G401.6 (cell line): ENCODE measurements around the gene DSTYK.
"Not testable (repeated sequence)": the region's sequence is repeated elsewhere in the genome, so short reads cannot be mapped to it uniquely, and the experiment has no call there.

ENCODE experiments used
- FAIRE-seq: peaks from 2 replicates; lab custom pipeline; 2012; peaks lifted over from hg19 to GRCh38; lab: Jason Lieb, UNC

Gene DSTYK

GRCh38 chr1:205214756-205215155 is 3.3 kb upstream of the DSTYK start:
- no peak for FAIRE-seq

DNA sequence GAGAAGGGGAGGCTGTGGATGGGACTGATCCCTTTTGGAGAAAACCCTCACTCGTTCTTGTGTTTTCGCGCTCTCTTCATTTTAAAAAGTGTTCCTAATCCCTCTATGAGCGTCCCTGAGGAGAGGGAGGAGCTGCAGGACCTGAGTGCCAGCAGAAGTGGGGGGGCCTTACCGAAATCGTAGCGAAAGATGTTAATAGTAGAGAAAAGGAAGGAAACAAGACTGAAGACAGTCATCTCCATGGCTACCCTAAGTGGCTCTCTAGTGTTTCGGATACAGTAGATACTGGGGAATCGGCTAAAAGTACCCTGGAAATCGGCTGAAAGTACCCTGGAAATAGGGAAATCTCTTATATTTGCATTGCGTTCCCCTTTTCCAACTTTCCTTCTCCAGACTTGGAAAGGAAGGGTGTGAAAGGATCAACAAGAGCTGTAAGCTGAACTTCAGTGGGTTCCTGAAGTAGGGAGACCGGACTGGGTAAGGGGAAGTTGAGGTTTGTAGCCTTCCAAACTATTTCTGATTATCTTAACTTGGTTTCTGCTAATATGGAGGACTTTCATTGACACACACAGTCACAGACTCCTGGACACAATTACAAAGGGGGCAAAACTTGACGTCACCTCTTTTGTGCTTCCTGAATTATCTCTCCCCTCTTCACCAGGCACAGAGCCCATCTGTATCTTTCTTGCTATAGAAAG is 486 bp upstream of the DSTYK start:
- no peak for FAIRE-seq

DNA sequence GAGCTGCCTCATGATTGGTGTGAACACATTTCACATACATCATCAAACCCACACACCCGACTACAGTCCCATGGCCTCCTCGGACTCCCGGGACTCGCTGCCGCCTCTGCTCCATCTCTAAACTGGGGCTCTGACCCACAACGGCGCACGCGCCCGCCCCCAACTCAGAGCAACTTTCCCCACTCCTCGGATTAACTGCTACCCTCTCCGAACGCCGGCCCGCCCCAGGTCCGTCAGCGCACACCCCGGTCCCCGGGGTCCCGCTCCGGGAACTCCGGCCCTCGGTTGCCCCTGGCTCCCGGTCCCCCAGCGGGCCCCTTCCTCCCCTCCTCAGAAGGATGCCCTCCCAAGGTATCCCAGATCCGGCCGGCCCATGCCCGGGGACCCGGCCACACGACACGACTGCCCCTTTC is 740 bp downstream of the DSTYK start:
- FAIRE-seq: no peak

DNA sequence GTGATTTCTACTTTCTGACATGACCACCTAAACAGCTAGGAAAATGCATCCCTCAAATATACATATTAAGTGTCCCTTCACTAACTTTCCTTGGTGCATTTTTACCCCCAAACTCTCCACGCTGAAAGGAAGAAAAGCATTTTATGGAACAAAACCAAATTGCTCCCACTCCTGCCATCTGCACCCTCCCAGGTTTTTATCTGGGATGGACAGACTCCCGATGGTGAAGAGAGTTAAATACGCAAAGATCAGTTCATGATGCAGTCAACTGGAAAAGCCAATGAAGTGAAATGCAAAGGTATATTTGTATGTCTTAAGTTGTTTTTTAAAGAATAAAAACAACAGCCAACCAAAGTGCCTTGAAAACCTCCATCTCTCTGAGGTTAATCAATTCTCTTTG is 2.7 kb downstream of the DSTYK start:
- no peak for FAIRE-seq

GRCh38 chr1:205205055-205205454 is 6.4 kb downstream of the DSTYK start:
- no peak for FAIRE-seq

- FAIRE-seq: no peak
Measured at GRCh38 chr1:205204552-205204951, 7.0 kb downstream of the DSTYK start.

- no peak for FAIRE-seq
Measured at GRCh38 chr1:205199931-205200299, 11.6 kb downstream of the DSTYK start.

DNA sequence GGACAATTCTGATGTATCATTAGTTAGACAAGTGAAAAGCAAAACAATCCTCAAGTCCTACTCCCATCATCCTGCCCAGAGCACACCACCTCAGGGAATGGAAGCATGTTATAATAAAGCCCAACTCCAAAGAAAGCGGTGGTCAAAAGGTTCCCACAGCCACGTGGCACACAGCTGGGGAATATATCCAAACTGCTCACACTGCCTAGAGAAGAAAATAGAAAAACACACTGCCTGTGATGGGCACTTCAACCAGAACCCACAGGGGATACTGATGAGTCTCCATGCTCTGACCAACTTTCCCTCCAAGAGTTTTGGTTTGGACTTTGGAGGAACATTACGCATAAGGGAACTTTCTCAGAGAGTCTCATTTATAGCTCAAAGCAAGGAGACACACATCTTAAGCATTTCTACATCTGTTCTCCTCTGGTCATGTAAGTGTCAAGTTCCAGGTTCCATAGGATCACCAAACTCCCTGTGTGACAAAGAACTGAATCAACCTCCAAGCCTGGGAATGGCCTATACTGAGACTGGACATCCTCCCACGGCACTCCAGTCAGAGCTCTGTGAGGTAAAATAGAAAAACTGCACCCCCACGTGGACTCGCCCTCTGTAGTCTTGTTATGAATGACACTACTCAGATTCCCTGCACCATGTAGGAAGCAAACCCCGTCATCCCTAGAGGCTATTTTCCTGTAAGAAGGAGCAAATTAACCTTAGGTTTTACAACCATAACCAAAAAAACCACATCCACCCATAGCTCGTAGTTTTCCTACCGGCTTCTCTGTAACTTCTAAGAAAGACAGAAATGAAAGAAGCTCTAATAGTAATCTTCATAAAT is 12.2 kb downstream of the DSTYK start:
- FAIRE-seq: no peak

GRCh38 chr1:205192287-205192686 is 19.2 kb downstream of the DSTYK start:
- no peak for FAIRE-seq

DNA sequence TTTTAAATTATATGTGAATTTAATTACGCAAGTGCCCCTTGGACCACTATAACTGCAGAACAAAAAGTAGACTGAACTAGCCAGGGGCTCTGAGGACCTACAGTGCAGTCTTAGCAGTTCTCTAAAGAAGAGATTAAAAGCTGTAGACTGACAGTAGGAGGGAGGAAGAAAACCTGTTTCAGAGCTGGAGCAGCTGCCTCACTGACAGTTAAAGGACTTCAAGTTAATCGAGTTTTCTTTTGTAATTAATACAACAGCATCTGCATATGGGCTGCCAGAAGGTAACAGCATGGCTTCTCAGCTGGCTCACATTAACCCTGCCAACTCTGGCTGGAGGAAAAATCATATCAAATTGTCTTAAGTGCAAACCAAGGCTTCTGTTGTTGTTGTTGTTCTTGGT is 19.9 kb downstream of the DSTYK start:
- FAIRE-seq: no peak

GRCh38 chr1:205190845-205191577 is 20.5 kb downstream of the DSTYK start:
- no peak for FAIRE-seq

DNA sequence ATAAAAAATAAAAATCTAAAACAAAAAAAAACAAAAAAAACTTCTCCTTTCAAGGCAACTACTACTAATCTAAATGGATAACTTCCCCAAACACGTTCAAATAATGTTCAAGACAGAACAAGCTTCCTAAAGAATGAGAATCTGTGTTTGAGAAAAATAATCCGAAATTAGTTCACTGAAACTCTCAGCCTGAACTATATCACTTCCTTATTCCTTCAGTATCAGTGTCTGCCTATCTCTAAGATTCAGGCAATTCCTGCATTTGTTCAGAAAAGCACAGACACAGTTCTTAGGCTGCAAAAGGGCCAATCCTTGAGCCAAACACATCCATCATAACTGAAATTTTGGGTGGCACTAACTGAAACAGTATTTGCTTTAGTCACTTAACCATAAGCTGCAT is 22.4 kb downstream of the DSTYK start:
- no peak for FAIRE-seq

DNA sequence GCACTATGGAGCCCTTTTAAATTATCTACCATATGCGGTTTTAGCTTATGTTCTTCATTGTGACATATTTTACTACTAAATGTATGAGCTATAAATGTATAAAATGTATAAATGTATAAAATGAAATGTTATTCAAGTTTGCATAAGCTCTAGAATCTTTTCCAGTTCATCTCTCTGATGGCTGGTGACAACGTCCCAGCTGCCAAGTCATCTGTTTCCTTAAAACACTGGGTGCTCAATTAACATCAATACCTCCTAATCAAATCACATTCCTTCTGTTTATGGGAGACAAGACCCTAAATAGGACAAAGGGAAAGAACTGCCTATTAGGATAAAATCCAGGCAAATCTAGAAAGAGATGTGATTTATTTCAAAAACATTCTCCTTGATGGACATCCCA is 22.9 kb downstream of the DSTYK start:
- no peak for FAIRE-seq

GRCh38 chr1:205188098-205188497 is 23.4 kb downstream of the DSTYK start:
- FAIRE-seq: no peak

DNA sequence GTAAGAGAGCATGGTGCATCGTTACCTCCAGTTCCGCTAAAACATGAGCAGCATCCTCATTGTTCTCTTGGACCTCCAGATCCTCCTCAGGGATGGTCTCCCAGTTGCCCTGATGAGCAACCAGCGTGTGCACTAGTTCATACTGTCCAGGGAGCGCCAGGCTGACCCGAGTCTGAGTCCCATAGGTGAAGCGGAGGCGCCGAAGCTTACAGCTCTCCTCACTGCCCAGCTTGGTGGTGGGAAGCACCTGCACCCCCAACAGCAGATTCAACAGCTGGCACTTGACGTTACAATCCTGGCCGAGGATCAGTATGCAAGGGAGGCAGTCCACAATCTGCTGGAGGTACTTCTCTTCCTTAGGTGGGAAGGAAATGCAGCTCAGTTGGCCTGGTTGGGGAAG is 24.1 kb downstream of the DSTYK start:
- FAIRE-seq: no peak

GRCh38 chr1:205186191-205186590 is 25.3 kb downstream of the DSTYK start:
- no peak for FAIRE-seq

DNA sequence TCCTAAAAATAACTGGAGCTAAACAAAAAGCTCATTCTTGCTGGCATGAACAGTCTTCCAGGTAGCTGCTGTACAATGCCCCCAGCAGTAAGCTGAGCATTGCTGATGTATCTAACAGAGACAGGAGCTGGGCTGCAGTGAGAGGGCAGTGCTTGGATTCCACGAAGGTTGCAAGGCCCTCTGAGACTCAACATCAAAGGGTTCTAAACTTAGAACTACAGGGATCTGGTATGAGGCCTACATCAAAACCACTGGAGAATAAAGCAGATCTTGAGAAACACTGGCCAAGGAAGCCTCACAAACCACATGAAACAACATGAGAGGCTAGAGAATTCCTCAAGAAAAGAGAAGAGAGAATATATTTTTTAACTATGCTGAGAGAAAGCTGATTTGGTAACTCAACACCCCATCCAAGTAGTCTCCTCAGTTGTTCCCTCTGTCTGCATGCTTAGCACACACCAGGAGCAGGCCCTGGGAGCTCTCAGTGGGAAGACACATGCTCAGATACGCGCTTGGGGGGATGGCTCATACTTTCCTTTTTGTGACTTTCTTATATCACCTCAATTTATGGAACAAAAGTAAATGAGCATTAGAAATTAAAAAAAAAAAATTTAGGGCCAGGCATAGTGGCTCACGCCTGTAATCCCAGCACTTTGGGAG is 27.7 kb downstream of the DSTYK start:
- FAIRE-seq: no peak

- FAIRE-seq: no peak
Measured at GRCh38 chr1:205182930-205183329, 28.6 kb downstream of the DSTYK start.

DNA sequence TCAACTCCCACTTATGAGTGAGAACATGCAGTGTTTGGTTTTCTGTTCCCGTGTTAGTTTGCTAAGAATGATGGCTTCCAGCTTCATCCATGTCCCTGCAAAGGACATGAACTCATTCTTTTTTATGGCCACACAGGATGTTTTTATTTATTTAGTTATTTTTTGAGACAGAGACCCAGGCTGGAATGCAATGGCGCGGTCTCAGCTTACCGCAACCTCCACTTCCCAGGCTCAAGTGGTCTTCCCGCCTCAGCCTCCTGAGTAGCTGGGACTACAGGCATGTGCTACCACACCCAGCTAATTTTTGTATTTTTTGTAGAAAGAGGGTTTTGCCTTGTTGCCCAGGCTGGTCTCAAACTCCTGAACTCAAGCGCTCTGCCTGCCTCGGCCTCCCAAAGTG is 31.2 kb downstream of the DSTYK start:
- not testable (repeated sequence) for FAIRE-seq

DNA sequence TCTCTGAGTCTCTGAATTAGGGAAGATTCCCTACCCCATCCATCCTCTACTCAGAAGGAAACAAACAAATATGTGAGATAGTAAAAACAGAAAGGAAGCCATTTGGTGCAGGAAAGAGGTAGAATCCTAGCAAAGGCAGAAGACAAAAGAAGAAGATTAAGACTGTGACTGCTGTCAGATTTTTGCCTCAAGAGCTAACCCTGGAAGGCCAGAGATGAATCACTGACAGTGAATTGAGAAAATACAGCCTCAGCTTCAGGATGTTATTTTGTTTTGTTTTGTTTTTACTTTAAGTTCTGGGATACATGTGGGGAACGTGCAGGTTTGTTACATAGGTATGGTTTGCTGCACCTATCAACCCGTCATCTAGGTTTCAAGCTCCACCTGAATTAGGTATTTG is 31.7 kb downstream of the DSTYK start:
- FAIRE-seq: no peak

GRCh38 chr1:205172729-205173366 is 38.7 kb downstream of the DSTYK start:
- no peak for FAIRE-seq

DNA sequence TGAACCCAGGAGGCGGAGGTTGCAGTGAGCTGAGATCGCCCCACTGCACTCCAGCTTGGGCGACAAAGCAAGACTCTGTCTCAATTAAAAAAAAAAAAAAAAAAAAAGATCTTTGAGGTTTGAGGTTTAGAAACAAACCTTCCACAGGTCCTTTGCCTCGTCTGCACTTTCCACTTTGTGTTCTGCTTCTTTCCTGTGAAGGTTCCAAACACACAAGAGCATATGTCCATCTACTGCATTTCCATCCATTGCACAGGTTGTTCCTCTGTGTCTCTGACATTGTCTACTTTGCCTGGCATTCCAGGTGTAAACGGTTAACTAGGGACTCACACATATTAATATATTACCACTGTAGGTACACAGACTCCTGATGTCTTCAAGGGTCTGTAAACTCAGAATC is 40.1 kb downstream of the DSTYK start:
- FAIRE-seq: no peak
